Heart left ventricle (tissue), 16 donors: ENCODE data around the gene TPPP2. TPM values are rescaled to one million over a fixed set of nuclear protein-coding genes. Genes with fewer than 3 reads are reported as not detected.

Experiments
- ATAC-seq, 4 donors: fragments of 200-7000 bp; cut with Tn5 transposase; one replicate each; pipeline ENCODE4 v1.9.1; 2020 to 2022; ENCODE audit warnings: moderate library complexity in 4 of 4, mild to moderate bottlenecking in 3 of 4, moderate number of reproducible peaks in 1 of 4
- DNase-seq, 5 donors: peaks; one replicate each; pipeline ENCODE4 v3.0.0-alpha.2; 2020
- H3K27ac ChIP-seq, 12 donors: fragments of 200-600 bp; sonication (generic) in 4 of 12; one replicate each; pipeline versions ENCODE4 v1.5.0 to v1.8.0; 2016 to 2022; ENCODE audit warnings: mild to moderate bottlenecking in 2 of 12
- H3K27me3 ChIP-seq, 9 donors: fragments of 200-600 bp; sonication (generic) in 2 of 9; one replicate each; pipeline versions ENCODE4 v1.5.1 to v1.8.0; 2016 to 2022; ENCODE audit warnings: mild to moderate bottlenecking in 3 of 9
- H3K36me3 ChIP-seq, 9 donors: fragments of 200-600 bp; sonication (generic) in 2 of 9; one replicate each; pipeline versions ENCODE4 v1.5.0 to v1.8.0; 2018 to 2022; ENCODE audit warnings: mild to moderate bottlenecking in 2 of 9
- H3K4me1 ChIP-seq, 12 donors: fragments of 200-600 bp; sonication (generic) in 4 of 12; one replicate each; pipeline versions ENCODE4 v1.5.0 to v1.8.0; 2016 to 2022; ENCODE audit warnings: mild to moderate bottlenecking in 3 of 12
- H3K4me3 ChIP-seq, 12 donors: fragments of 200-600 bp; sonication (generic) in 4 of 12; one replicate each; pipeline versions ENCODE4 v1.5.0 to v1.8.0; 2017 to 2022; ENCODE audit warnings: mild to moderate bottlenecking in 9 of 12, moderate library complexity in 4 of 12
- H3K9me3 ChIP-seq, 12 donors: fragments of 200-600 bp; sonication (generic) in 4 of 12; one replicate each; pipeline versions ENCODE4 v1.5.0 to v1.8.0; 2016 to 2022; ENCODE audit warnings: mild to moderate bottlenecking in 1 of 12
- POLR2A ChIP-seq, 2 donors: fragments of 450-650 bp; IDR thresholded peaks; one replicate each; pipeline ENCODE4 v1.6.1; 2017; ENCODE audit warnings: antibody characterized with exemption in 2 of 2, mild to moderate bottlenecking in 2 of 2, moderate library complexity in 2 of 2
- WGBS, 4 donors: extraction: QIAGEN DNeasy Blood & Tissue Kit in 2 of 4; methylation state at CpG; one replicate each; pipeline versions ENCODE4 v1.1.5 to v1.1.7; 2013 to 2018; 5-methylcytosine and 5-hydroxymethylcytosine counted together
- intact Hi-C, 10 donors: fragments of 100-400 bp; cut with DNase I; formaldehyde crosslinking; loops; one replicate each; pipeline versions ENCODE4 v1.11.1 to v1.14.2; 2022
- polyA plus RNA-seq, 2 donors: library from polyadenylated mRNA; stranded (reverse); fragments of 200-250 nt; gene quantifications; one replicate each; pipeline ENCODE4 v1.2.3, GENCODE V29; 2013
- total RNA-seq, 9 donors: library from RNA; depleted of rRNA in 2 of 9; stranded (reverse); fragments of >200 nt in 2 of 9; fragmentation: NEBNext Ultra II Directional in 3 of 9; extraction: Animal tissue kit (Norgen Biotek cat#: 25700) in 3 of 9; gene quantifications; one replicate each; pipeline versions ENCODE4 v1.1.0 to v1.2.4, GENCODE V29; 2016 to 2023
- TF ChIP-seq, protein P1 (sequence below), 12 donors: fragments of 200-600 bp; sonication (generic) in 4 of 12; IDR thresholded peaks; one replicate each; pipeline versions ENCODE4 v1.5.0 to v1.8.0; 2018 to 2022; ENCODE audit warnings: antibody characterized with exemption in 12 of 12, mild to moderate bottlenecking in 5 of 12
- donor health status: ischemic (EF 13 %, LVEDD 7.1; RV severe dilation, severe dysfunction).
- donor health status: healthy with polysubstance abuse.
- donor health status: DM: no; HTN: yes; CAD: no.
- donor health status: DM: no; HTN: no; CAD: no.
- donor health status: ischemic (EF 25% LVEDD 6.9; RV normal size, moderate dysfunction).
- donor health status: ischemic (EF 25% LVEDD 5.7; RV mildly dilated, moderate dysfunction).
- donor health status: healthy.
- donor health status: DM: yes; HTN: yes; CAD: no.
- donor health status: ischemic (EF 35%, LVEDD 5.7; RV mildly dilated, moderate dysfunction).
- donor health status: nonischemic (EF 11% LVEDD 7.7; RV severe dilation, severe dysfunction).
- donor health status: DM: yes; HTN: yes; CAD: no.
- donor health status: PGD.
- donor health status: ischemic (EF 29% LVEDD 5.4; RV normal size, mild dysfunction).
- donor health status: nonischemic (EF 23%, LVEDD 6.1; RV moderate dilation, normal function).

Gene TPPP2
- total and polyA plus RNA-seq, 11 donors, result 0.54 to 2.8 (median 0.96) TPM; not detected in 2

DNA sequence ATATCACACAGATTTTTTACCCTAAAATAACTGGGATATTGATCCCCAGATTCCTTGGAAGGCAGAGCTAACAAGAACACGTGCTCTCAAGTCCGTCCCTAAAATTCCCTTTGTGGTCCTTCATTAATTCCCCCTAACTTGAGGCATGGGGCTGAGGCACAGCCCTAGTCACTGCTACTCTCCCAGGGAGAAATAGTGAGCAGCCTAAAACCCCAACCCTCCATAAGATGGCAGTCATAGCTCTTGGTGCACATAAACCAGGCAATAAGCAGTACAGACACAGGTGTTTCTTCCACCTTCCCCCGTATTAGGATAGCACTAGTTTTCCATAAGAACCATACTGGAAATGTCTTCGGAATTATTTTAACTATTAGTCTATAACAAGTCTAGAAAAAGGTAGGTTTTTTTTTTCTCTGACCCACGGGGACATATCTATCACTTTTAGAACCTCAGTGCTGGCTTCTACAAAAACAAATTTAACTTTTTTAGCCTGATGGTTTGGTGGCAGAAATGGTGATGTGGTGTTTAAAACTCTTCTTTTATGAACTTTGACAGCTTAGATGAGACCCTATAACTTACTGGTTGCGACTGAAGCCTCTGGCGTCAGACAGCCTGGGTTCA, 37.0 kb downstream of the TPPP2 start:
- H3K4me3 ChIP-seq, result no peak overlapping the region
- H3K27ac ChIP-seq, result no peak overlapping the region
- H3K36me3 ChIP-seq, result no peaks in the 10 kb centered on the region
- H3K9me3 ChIP-seq, result no peaks in the 10 kb centered on the region
- peaks cover 0 to 6% (median 0%) of the 10 kb centered on the region in 9 donors for H3K27me3 ChIP-seq
- DNase-seq (no peak), ATAC-seq (no peak)
- peaks cover 0 to 31% (median 22%) of the 10 kb centered on the region in 12 donors for H3K4me1 ChIP-seq
- TF ChIP-seq POLR2A (IDR thresholded peaks at IDR 0.05), result no peak
- TF ChIP-seq, protein P1, sequence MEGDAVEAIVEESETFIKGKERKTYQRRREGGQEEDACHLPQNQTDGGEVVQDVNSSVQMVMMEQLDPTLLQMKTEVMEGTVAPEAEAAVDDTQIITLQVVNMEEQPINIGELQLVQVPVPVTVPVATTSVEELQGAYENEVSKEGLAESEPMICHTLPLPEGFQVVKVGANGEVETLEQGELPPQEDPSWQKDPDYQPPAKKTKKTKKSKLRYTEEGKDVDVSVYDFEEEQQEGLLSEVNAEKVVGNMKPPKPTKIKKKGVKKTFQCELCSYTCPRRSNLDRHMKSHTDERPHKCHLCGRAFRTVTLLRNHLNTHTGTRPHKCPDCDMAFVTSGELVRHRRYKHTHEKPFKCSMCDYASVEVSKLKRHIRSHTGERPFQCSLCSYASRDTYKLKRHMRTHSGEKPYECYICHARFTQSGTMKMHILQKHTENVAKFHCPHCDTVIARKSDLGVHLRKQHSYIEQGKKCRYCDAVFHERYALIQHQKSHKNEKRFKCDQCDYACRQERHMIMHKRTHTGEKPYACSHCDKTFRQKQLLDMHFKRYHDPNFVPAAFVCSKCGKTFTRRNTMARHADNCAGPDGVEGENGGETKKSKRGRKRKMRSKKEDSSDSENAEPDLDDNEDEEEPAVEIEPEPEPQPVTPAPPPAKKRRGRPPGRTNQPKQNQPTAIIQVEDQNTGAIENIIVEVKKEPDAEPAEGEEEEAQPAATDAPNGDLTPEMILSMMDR (IDR thresholded peaks at IDR 0.05), result peak in 2 of 12 donors; percentile 8 to 9
- intact Hi-C loops, result loop anchor here in 3 of 10 donors (5.0 kb wide), 2 partner anchors 35 to 40 kb away; partner anchors contain the start of gene TMEM253 (in 1 of the 3)
- 84 to 87% (median 85%) methylated on average over 7 of the region's 7 CpGs for WGBS, 4 donors

DNA sequence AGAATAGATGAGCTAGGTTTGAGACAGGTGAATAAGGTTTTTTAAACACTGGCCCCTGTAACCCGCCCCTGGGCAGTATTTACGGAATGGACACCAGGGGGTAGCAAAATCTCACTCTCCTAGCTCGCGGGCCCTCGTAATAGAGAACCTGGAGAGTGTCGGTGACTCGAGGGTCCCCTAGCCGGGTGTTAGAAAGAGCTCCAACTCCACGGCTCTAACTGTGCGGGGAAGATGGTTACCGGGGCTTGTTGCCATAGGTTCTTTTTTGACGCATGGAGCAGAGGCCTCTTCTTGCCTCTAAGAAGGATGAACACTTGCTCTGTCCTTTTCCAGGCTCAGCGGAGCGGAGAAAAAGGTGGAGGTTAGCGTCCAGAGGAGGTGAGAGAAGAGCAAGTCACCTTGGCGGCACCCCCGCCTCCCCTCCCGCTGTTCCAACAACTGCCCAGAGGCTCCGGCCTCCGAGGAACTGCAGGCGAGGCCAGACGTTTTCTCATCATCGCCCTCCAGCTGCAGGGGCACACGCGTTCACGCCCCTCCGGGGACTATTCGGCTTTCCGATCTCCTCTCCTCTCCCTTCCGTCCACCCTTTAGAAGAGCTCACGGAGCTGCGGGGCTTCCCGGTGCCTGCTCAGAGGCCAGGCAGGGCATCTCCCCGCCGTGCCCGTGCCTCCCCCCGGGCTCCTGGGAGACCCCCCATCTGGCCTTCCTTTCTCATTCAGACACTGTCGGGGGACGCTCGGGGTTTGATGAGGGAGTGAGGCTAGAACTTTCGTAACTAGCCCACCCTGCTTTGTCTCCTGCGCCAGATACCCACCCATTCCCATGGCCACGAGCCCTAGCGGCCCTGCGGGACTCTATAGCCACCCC, 38.7 kb downstream of the TPPP2 start:
- H3K36me3 ChIP-seq, result peaks cover 0 to 12% (median 5%) of the 10 kb centered on the region in 9 donors
- peak overlapping the region; percentile 14 to 99 (median 82) for H3K4me3 ChIP-seq
- peak overlapping the region in 11 of 12 donors; percentile 87 to 99 (median 93) for H3K27ac ChIP-seq
- no peak for TF ChIP-seq POLR2A (IDR thresholded peaks at IDR 0.05)
- TF ChIP-seq, protein P1 (IDR thresholded peaks at IDR 0.05), result peak; percentile 57 to 79 (median 67)
- peaks cover 0 to 40% (median 28%) of the 10 kb centered on the region in 12 donors for H3K4me1 ChIP-seq
- intact Hi-C loops, result loop anchor here in 9 of 10 donors (1.0 to 5.0 kb wide), 8 partner anchors 22 to 39 kb away; partner anchors contain the start of gene TMEM253 (in 1 of the 9)
- DNase-seq, result peak in 4 of 5 donors; percentile 57 to 69 (median 66)
- H3K9me3 ChIP-seq, result no peaks in the 10 kb centered on the region
- peak; percentile 23 to 46 (median 32) for ATAC-seq
- peaks cover 0 to 6% (median 0%) of the 10 kb centered on the region in 9 donors for H3K27me3 ChIP-seq
- WGBS, 4 donors, result 2 to 4% (median 3%) methylated on average over 43 to 45 of the region's 45 CpGs

DNA sequence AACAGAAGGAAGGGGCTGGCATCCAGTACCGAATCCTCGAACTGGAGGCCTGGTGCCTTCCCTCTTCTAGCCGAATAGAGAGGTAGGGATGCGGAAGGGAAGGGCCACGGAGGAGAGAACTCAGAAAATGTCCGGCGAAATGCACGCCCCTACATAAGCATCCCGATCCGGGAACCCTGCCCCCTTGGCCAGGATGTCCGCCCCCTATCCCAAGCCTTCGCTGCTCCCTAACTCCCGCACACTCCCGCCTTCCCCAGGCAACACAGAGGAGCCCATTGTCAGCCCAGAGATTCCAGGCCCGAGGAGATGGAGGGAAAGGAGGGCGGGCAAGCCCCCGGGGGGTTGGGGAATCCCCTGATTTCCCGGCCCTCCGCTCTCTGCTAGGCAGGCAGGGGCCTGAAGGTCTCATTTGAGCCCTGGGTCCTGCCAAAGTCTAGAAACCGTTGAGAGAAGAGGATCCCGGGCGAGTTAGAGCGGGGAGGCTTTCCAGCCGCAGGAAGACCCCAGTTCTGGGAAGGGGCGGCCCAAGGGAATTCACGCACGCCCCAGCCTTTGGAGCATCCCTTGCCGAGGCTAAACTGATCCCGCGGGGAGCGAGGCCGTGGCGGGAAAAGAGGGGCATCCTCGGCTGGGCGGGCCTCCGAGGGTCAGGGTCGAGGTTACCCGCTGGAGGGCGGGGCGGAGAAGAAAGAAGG, 39.5 kb downstream of the TPPP2 start:
- no peak for TF ChIP-seq POLR2A (IDR thresholded peaks at IDR 0.05)
- TF ChIP-seq, protein P1 (IDR thresholded peaks at IDR 0.05), result no peak
- intact Hi-C loops, result loop anchor here (1.0 to 5.0 kb wide), 8 partner anchors 21 to 38 kb away; partner anchors contain the start of gene TMEM253 (in 1 of the 10)

More for the DNA sequence above, 39.5 kb downstream of the TPPP2 start:
- Histone ChIP-seq H3K4me3 (peak overlapping the region; percentile 68 to 99 (median 82)), H3K9me3 (no peaks in the 10 kb centered on the region), H3K27ac (peak overlapping the region; percentile 86 to 99 (median 92)), H3K4me1 (peaks cover 0 to 40% (median 28%) of the 10 kb centered on the region in 12 donors), H3K36me3 (peaks cover 0 to 20% (median 13%) of the 10 kb centered on the region in 9 donors), H3K27me3 (peaks cover 0 to 6% (median 0%) of the 10 kb centered on the region in 9 donors)
- 0 to 3% (median 1%) methylated on average over 30 to 40 of the region's 40 CpGs for WGBS, 4 donors
- DNase-seq, result peak; percentile 62 to 73 (median 66)
- ATAC-seq, result peak in 3 of 4 donors; percentile 4 to 31 (median 22)
